ENCODE data around the gene WNT3.
"Not testable (repeated sequence)": the region's sequence is repeated elsewhere in the genome, so short reads cannot be mapped to it uniquely, and the experiment has no call there.

WNT3 gene

GRCh38 chr17:46818316-46818928, at the start of gene WNT3:
Gene WNT3, minus strand, starts transcription at chr17:46818692. Its CDS starts 95 bp downstream, at chr17:46818597.
- peak; percentile 32 for DNase-seq (ENCODE audit: low read depth)

DNA sequence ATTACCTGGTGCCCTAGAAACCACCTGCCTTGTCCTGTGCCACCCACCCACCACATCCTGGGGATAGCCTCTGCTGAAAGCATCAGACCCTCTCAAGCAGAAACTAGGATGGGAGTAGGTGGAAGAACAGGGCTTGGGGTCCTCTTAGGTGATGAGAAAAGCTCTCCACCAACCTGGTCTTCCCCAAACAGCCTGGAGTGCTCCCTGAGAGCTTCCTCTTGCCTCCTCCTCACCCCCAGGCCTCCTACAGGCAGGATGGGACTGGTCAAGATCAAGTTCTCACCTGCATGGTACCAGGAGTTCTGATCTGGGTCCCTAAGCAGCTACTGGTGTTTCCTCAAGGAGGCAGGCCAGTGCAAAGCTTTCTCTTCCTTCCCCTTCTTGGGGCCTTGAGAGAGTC, 48.3 kb upstream of the WNT3 start:
- no peak for DNase-seq (ENCODE audit: low read depth)

- no peak for DNase-seq (ENCODE audit: low read depth)
Measured at GRCh38 chr17:46866325-46866724, 47.8 kb upstream of the WNT3 start.

GRCh38 chr17:46865100-46865499, 46.6 kb upstream of the WNT3 start:
- DNase-seq (ENCODE audit: low read depth), result no peak

DNA sequence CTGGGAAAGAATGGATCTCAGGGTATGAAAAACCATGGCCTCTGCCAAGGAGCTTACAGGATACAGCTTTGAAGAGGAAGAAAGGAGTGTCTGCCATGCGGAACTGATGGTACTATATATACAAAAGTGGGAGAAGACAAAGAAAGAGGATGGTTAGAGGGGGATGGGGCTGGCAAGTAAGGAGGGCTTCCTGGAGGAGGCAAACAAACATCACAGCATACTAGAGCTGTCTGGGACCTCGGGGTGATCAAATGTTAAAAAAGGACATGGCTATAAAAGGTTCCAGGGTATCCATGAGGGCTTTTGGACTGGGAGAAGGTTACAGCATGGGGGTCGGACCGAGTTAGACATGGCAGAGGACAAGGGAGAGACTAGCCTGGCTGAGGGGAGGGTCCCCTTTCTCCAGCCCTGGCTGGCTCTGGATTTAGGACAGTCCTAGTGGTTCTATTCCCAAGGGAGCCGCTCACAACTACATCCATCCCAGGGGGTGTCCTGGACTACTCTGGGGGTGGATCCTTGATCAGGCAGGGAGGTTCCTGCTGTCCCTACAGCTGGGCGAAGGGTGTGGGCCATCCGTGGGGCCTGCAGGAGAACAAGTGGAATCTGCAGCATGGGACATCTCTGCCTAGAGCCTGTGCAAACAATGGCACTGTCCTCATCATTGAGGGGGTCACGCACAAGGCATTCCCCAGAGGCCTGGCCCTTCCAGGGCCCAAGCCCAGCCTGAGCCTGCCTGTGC, 45.1 kb upstream of the WNT3 start:
- no peak for DNase-seq (ENCODE audit: low read depth)

GRCh38 chr17:46862949-46863348, 44.5 kb upstream of the WNT3 start:
- no peak for DNase-seq (ENCODE audit: low read depth)

- no peak for DNase-seq (ENCODE audit: low read depth)
Measured at GRCh38 chr17:46859996-46860395, 41.5 kb upstream of the WNT3 start.

GRCh38 chr17:46857600-46857999, 39.1 kb upstream of the WNT3 start:
- no peak for DNase-seq (ENCODE audit: low read depth)

- DNase-seq (ENCODE audit: low read depth), result no peak
Measured at GRCh38 chr17:46854948-46855347, 36.5 kb upstream of the WNT3 start.

DNA sequence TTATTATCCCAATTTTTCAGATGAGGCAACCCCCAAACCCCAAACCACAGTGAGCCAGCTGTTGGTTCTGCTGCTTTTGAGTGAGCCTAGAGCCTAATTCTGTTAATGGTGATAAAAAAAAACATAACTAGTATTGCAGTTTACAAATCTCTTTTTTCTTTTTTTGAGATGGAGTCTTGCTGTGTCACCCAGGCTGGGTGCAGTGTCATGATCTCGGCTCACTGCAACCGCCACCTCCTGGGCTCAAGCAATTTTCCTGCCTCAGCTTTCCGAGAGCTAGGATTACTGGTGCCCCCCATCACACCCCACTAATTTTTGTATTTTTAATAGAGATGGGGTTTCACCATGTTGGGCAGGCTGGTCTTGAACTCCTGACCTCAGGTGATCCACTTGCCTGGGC, 36.0 kb upstream of the WNT3 start:
- no peak for DNase-seq (ENCODE audit: low read depth)

DNA sequence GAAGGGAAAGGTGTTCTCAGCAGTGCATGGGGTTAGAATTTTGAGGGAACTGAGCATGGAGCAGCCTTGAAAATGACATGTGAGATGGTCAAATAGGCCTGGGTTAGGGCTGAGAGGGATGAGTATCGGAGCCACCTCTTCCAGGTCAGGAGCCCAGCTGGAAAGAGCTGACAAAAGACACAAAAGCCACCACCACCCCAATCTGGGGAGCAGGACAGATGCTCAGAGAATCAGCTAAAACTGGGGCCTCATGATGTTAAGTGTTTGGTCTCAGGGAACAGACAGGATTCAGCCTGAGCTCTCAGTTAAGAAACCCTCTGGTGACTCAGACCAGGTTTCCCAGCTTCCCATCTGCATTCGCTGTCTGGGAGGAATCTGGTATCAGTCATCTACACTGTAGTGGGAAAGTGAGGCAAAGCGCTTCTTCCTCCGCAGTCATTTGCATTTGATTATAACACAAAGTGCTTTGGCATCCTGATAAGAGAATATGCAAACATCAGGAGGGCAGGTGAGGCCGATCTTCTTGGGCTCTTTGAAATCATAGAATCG, 35.5 kb upstream of the WNT3 start:
- DNase-seq (ENCODE audit: low read depth), result no peak

DNA sequence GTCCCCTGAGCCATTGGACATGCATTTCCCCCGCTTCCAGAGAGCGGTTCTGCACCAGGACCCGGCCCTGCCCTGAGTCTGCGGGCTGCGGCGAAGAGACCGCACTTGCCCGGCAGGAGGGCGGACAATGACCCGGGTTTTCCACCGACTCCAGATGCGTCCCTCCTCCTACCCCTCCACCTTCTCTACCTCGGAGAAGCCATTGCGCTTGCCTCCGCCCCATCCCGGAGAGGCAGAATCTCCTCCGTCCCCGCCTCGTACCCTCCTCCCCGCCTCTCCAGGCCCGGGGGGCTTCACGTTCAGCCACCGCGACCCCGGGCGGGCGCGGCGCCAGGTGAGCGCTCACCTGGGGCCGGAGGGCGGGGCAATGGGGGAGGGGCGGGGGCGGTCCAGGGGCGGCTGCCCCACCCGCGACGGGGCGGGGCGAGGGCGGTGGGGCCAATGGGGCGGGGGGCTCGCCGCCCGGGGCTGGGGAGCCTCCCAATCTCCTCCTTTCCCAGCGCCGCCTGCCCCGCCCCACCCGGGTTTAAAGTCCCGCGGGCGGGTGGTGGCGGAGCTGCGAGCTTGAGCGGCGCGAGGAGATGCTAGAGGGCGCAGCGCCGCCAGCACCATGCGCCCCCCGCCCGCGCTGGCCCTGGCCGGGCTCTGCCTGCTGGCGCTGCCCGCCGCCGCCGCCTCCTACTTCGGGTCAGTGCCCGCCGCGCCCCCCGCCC, 32.7 kb upstream of the WNT3 start, which contains the start of gene WNT9B:
Gene WNT9B, plus strand, starts transcription at position 555 of the 713 bp plus-strand sequence. Its CDS starts 56 bp downstream, at position 611.
- DNase-seq (ENCODE audit: low read depth), result no peak

- no peak for DNase-seq (ENCODE audit: low read depth)
Measured at GRCh38 chr17:46850688-46851028, 32.2 kb upstream of the WNT3 start.

DNA sequence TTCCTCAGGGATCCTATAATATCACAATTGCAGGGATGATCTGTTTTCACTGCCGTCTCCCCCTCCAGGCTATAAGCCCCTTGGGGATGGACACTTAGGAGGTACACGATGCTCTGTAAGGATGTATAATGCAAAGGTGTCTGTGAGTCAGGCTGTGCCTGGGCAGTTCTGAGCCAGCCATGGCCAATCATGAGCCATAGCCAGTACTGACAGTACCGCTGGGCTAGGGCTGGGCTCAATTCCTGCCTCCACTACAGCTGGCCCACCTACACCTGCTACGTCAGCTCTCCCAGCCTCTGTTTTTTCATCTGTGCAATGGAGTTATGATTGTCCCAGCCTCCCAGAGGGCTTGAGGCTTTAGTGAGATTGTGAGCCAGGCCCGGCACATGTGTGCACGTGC, 30.0 kb upstream of the WNT3 start:
- DNase-seq (ENCODE audit: low read depth), result no peak

DNA sequence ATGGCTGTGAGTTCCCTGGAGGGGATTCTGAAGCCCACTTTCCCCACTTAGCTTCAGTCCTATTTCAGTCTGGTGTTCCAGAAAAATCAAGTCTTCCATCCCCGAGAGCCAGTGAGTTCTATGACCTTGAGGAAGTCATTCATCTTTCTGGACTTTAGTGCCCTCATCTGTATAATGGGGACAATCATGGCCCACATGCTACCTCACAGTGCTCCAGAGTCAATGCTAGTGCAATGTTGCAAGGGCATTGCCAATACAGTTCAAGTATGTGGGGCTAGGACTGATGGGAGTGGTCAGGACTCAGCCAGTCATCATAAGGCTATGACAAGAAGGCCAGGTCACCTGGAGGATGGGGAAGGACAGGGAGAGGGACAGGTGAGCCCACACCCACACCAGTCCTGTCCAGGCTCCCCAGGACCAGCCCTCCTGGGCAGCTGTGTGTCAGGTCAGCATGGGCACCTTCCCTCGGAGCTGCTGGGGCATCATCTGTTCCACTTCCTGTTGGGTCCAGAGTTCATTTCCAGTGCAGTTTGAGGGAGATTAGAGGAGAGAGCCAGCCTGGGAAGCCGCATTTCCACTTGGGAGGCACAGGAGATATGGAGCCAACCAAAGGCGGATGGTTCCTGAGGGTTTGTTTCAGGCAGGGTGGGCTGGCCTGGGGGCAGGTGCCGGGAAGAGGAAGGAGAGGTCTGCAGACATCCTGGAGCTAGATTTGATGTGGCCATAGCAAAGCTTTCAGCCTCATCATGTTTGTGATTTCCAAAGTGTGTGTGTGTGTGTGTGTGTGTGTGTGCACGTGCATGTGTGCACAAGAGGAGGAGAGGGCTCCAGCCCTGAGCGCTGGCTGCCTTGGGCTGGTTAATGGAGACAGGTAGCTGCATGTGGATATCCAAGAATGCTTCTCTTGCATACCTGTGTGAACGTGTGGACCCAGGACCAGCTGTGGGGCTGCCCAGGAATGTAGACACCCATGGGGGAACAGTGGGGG, 29.0 kb upstream of the WNT3 start:
- no peak for DNase-seq (ENCODE audit: low read depth)

GRCh38 chr17:46842835-46843234, 24.3 kb upstream of the WNT3 start:
- no peak for DNase-seq (ENCODE audit: low read depth)

- DNase-seq (ENCODE audit: low read depth), result no peak
Measured at GRCh38 chr17:46841561-46842379, 23.3 kb upstream of the WNT3 start.

DNA sequence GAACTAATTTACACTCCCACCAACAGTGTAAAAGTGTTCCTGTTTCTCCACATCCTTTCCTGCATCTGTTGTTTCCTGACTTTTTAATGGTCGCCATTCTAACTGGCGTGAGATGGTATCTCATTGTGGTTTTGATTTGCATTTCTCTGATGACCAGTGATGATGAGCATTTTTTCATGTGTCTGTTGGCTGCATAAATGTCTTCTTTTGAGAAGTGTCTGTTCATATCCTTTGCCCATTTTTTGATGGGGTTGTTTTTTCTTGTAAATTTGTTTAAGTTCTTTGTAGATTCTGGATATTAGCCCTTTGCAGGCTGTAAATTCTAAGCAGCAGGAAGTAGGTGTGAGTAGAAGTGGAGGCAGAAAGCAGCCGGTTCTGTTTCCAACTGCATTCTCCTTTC, 22.1 kb upstream of the WNT3 start:
- DNase-seq (ENCODE audit: low read depth), result not testable (repeated sequence)

- no peak for DNase-seq (ENCODE audit: low read depth)
Measured at GRCh38 chr17:46839211-46839610, 20.7 kb upstream of the WNT3 start.

GRCh38 chr17:46837521-46837920, 19.0 kb upstream of the WNT3 start:
- DNase-seq (ENCODE audit: low read depth), result no peak

GRCh38 chr17:46836500-46836899, 18.0 kb upstream of the WNT3 start:
- DNase-seq (ENCODE audit: low read depth), result no peak

Data from activated gamma-delta T cell treated with anti-CD3 and anti-CD28 coated beads, Interleukin-2, amount 50 U/mL, for 16 hours (primary cell).